ENCODE results near the gene ST6GALNAC3. TPM values are rescaled to one million over a fixed set of nuclear protein-coding genes. Genes with fewer than 3 reads are reported as not detected.

The ST6GALNAC3 gene
- total RNA-seq, 1 experiment from 2014 or later = 2.2 TPM

DNA sequence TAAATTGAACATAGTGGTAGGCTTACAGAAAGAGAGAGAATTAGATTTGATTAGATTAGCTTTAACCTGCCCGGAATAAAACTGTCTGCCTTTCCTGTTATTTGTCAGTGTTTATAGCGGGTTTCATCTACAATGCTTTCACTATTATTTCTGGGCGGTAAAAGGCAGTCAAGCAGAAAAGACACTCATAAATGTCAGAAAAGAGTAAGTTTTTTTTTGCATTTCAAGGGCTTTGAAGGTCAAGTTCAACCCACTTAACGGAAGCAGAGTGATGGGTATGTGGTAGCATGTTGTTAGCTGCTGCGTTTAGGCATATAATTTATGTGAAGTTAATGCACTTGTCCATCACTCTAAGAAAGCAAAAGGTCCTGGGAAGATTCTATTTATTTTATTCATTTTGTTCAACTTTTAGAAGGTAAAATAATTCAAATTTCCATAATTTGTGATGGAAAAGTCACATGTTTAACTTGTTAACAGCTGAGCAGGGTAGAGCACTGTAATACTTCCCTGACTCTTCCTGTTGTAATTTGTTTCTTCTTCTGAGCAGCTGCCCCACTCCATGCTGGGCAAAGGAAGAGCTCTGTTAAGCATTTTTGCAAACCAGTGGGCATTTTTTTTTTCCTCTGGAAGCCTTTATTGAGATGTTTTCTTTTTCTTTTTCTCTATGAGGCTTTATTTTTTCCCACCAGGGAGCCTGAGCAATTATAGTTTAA, 220.1 kb downstream of the ST6GALNAC3 start:
- H3K4me1 ChIP-seq (ENCODE audit: control insufficient read depth in 1 of 2, insufficient read depth in 2 of 2, low read length in 2 of 2) = peaks cover 2 to 4% of the 10 kb centered on the region in 2 experiments; a peak in 2 of 4 replicates
- CTCF ChIA-PET = no interaction called here
- H3K4me2 ChIP-seq (ENCODE audit: low read length) = no peak overlapping the region
- no peaks in the 10 kb centered on the region for H3K9me2 ChIP-seq (ENCODE audit: insufficient read depth)
- H2AFZ ChIP-seq (ENCODE audit: low read depth, low read length, poor library complexity, severe bottlenecking) = no peak overlapping the region
- H3K36me3 ChIP-seq (ENCODE audit: control insufficient read depth in 1 of 2, insufficient read depth in 2 of 2, low read length in 2 of 2) = no peaks in the 10 kb centered on the region
- H3K4me3 ChIP-seq (replicated peaks in 1 of 2; ENCODE audit: low read depth in 1 of 2, low read length in 2 of 2) = no peak overlapping the region
- POLR2A ChIA-PET = no interaction called here
- no peak for ATAC-seq
- H3K9me3 ChIP-seq (ENCODE audit: control insufficient read depth in 1 of 2, insufficient read depth in 1 of 2, low read depth in 1 of 2, low read length in 2 of 2) = no peaks in the 10 kb centered on the region
- DNase-seq (ENCODE audit: low read depth, low spot score) = no peak
- RAD21 ChIA-PET (ENCODE audit: low non-redundant PET in 1 of 2, low total read pairs in 2 of 2, uncharacterized antibody in 2 of 2, unreplicated experiment in 2 of 2) = interaction anchor here in 1 of 2 experiments (0.7 kb wide), 1 partner anchor 56 kb away, joined by 3 read pairs; no protein-coding TSS in a partner anchor
- H3K27ac ChIP-seq (ENCODE audit: low read depth, low read length) = no peak overlapping the region
- no peak overlapping the region for H3K9ac ChIP-seq (ENCODE audit: low read length)
- H4K20me1 ChIP-seq (ENCODE audit: insufficient read depth) = no peaks in the 10 kb centered on the region
- intact Hi-C loops (cut with micrococcal nuclease) = no loop called here
- TF ChIP-seq CBX3 (IDR thresholded peaks at IDR 0.05; ENCODE audit: low read depth) = no peak
- no peak for TF ChIP-seq FOSL1 (IDR thresholded peaks at IDR 0.05; ENCODE audit: low read depth)
- no peak for TF ChIP-seq SRF (IDR thresholded peaks at IDR 0.05; ENCODE audit: low read depth)
- TF ChIP-seq RAD21 (IDR thresholded peaks at IDR 0.05; ENCODE audit: low read depth) = no peak
- TF ChIP-seq, protein P1, sequence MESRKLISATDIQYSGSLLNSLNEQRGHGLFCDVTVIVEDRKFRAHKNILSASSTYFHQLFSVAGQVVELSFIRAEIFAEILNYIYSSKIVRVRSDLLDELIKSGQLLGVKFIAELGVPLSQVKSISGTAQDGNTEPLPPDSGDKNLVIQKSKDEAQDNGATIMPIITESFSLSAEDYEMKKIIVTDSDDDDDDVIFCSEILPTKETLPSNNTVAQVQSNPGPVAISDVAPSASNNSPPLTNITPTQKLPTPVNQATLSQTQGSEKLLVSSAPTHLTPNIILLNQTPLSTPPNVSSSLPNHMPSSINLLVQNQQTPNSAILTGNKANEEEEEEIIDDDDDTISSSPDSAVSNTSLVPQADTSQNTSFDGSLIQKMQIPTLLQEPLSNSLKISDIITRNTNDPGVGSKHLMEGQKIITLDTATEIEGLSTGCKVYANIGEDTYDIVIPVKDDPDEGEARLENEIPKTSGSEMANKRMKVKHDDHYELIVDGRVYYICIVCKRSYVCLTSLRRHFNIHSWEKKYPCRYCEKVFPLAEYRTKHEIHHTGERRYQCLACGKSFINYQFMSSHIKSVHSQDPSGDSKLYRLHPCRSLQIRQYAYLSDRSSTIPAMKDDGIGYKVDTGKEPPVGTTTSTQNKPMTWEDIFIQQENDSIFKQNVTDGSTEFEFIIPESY (IDR thresholded peaks at IDR 0.05; ENCODE audit: extremely low read depth, insufficient replicate concordance, low read length) = no peak
- TF ChIP-seq, protein P2, sequence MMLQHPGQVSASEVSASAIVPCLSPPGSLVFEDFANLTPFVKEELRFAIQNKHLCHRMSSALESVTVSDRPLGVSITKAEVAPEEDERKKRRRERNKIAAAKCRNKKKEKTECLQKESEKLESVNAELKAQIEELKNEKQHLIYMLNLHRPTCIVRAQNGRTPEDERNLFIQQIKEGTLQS (IDR thresholded peaks at IDR 0.05) = no peak
- no peak for TF ChIP-seq ZNF274 (IDR thresholded peaks at IDR 0.05; ENCODE audit: low read depth, low read length)
- TF ChIP-seq ZFX (IDR thresholded peaks at IDR 0.05) = no peak
- TF ChIP-seq POLR2A (IDR thresholded peaks at IDR 0.05; ENCODE audit: borderline replicate concordance, extremely low read depth, insufficient read depth, insufficient read length) = no peak
- TF ChIP-seq CTCF (IDR thresholded peaks at IDR 0.05 in 2 of 3, conservative IDR thresholded peaks at IDR 0.05 in 1 of 3; ENCODE audit: borderline replicate concordance in 1 of 3, insufficient read depth in 1 of 3, low read depth in 2 of 3, low read length in 2 of 3) = no peak
- no peak for TF ChIP-seq POLR2AphosphoS5 (IDR thresholded peaks at IDR 0.05; ENCODE audit: low read depth, low read length)
- TF ChIP-seq CEBPB (IDR thresholded peaks at IDR 0.05; ENCODE audit: low read depth) = no peak
- TF ChIP-seq EZH2phosphoT487 (IDR thresholded peaks at IDR 0.05; ENCODE audit: borderline replicate concordance) = no peak
- no peaks in the 10 kb centered on the region for H3K79me2 ChIP-seq (ENCODE audit: insufficient read depth, low read length)
- BruUV-seq (replicated peaks) = no TSS peak
- H3K27me3 ChIP-seq (ENCODE audit: insufficient read depth, low read length) = no peaks in the 10 kb centered on the region

Measured in HCT116 (cell line).